GM18511 (cell line): ENCODE results near the gene COX19.

ENCODE experiments used
- ATAC-seq: cut with Tn5 transposase; IDR thresholded peaks from one replicate; pipeline ENCODE4 v1.9.1; 2021; ENCODE audit warnings: mild to moderate bottlenecking, moderate library complexity; ENCODE audit not compliant: unreplicated experiment

The COX19 gene

GRCh38 chr7:974820-975681 is at the start of gene COX19:
Gene COX19, minus strand, starts transcription at chr7:975549. Its CDS starts 40 bp downstream, at chr7:975509.
- ATAC-seq: peak; percentile 66

GRCh38 chr7:1024331-1024841 is 49.0 kb upstream of the COX19 start:
- ATAC-seq: peak; percentile 73

- ATAC-seq: no peak
These were observed 47.6 kb upstream of the COX19 start for GRCh38 chr7:1022801-1023465.

- no peak for ATAC-seq
These were observed 47.0 kb upstream of the COX19 start for GRCh38 chr7:1022356-1022755.

- no peak for ATAC-seq
These were observed 46.6 kb upstream of the COX19 start for GRCh38 chr7:1021931-1022330.

- ATAC-seq: no peak
These were observed 46.0 kb upstream of the COX19 start for GRCh38 chr7:1021366-1021765.

- no peak for ATAC-seq
These were observed 45.5 kb upstream of the COX19 start for GRCh38 chr7:1020849-1021251.

GRCh38 chr7:1019789-1020610 is 44.7 kb upstream of the COX19 start:
- no peak for ATAC-seq

- ATAC-seq: no peak
These were observed 44.0 kb upstream of the COX19 start for GRCh38 chr7:1019255-1019785.

GRCh38 chr7:1018334-1018695 is 43.0 kb upstream of the COX19 start:
- ATAC-seq: no peak

GRCh38 chr7:1017586-1018333 is 42.4 kb upstream of the COX19 start:
- ATAC-seq: no peak

- ATAC-seq: no peak
These were observed 41.5 kb upstream of the COX19 start for GRCh38 chr7:1016577-1017531.

- no peak for ATAC-seq
These were observed 40.1 kb upstream of the COX19 start for GRCh38 chr7:1015196-1016121.

GRCh38 chr7:1014681-1015080 is 39.3 kb upstream of the COX19 start:
- no peak for ATAC-seq

- no peak for ATAC-seq
These were observed 38.2 kb upstream of the COX19 start for GRCh38 chr7:1013581-1013980.

GRCh38 chr7:1012716-1013095 is 37.4 kb upstream of the COX19 start:
- no peak for ATAC-seq

GRCh38 chr7:1012004-1012715 is 36.8 kb upstream of the COX19 start:
- no peak for ATAC-seq
